Stomach (tissue), 4 donors: Measurements from ENCODE around the gene ANGPTL7.

Experiments used
- CTCF ChIP-seq, 7 experiments: fragments of 450-650 bp in 4 of 7; fragments of 200-600 bp in 3 of 7; sonication (generic) in 3 of 7; IDR thresholded peaks; one replicate each; pipeline ENCODE4 v1.5.1; 2016 to 2019; ENCODE audit warnings: antibody characterized with exemption in 7 of 7, control low read depth in 2 of 7, mild to moderate bottlenecking in 1 of 7
- POLR2A ChIP-seq, 4 donors: fragments of 450-650 bp; IDR thresholded peaks; one replicate each; pipeline ENCODE4 v1.6.1; 2016; ENCODE audit warnings: antibody characterized with exemption in 4 of 4, control low read depth in 2 of 4, mild to moderate bottlenecking in 1 of 4, moderate library complexity in 1 of 4

- TF ChIP-seq CTCF (IDR thresholded peaks at IDR 0.05) (no peak), POLR2A (IDR thresholded peaks at IDR 0.05) (no peak)
Measured at GRCh38 chr1:11211461-11211860, 22.3 kb downstream of the ANGPTL7 start.
